Activated CD4-positive, alpha-beta T cell treated with anti-CD3 and anti-CD28 coated beads for 24 hours (primary cell): Measurements from ENCODE around the gene CYGB.

Source experiments
- DNase-seq, 2 donors: peaks; one replicate each; pipeline ENCODE4 v3.0.0-alpha.2; 2020; ENCODE audit warnings: low read depth in 2 of 2

Gene CYGB

DNA sequence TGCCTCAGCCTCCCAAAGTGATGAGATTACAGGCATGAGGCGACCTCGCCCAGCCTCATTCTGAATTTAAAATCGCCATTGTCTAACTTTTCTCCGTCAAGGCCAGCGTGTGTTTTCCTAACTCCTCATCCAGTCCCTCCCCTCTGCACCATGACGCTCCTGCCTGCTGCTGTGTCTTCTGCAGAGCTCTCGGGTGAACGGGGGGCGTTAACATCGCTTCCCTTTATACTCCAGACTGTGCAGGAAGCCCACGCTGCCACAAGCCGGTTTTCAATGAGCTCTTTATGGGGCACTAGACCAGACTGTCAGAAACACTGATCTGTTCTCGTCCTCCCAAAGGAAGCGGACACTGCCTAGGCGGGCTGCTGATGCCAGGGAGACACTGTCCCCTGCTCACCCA is 56.9 kb downstream of the CYGB start:
- DNase-seq: no peak

DNA sequence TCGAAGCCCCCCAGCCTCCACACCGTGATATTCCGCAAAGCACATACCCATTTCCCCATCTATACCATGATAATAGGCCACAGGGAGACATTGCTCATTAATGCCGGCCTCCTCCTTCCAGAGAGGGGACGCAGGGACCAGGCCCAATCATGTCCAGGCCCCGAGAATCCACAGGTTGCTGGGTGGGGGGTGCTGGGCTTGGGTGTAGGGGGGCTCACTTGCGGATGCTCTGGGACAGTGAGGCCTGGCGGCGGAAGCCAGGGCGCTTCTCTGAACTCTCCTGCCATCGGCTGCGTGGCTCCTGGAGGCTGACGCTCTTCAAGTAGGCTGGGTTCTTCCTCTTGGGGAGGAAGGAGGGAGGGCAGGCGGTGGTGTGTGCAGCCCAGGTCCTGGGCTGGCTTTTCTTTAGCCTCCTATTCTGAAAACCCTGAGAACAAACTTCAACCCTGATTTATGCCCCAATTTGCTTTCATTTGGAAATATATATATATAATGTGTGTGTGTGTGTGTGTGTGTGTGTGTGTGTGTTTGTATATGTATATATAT is 57.9 kb downstream of the CYGB start:
- DNase-seq: no peak

DNA sequence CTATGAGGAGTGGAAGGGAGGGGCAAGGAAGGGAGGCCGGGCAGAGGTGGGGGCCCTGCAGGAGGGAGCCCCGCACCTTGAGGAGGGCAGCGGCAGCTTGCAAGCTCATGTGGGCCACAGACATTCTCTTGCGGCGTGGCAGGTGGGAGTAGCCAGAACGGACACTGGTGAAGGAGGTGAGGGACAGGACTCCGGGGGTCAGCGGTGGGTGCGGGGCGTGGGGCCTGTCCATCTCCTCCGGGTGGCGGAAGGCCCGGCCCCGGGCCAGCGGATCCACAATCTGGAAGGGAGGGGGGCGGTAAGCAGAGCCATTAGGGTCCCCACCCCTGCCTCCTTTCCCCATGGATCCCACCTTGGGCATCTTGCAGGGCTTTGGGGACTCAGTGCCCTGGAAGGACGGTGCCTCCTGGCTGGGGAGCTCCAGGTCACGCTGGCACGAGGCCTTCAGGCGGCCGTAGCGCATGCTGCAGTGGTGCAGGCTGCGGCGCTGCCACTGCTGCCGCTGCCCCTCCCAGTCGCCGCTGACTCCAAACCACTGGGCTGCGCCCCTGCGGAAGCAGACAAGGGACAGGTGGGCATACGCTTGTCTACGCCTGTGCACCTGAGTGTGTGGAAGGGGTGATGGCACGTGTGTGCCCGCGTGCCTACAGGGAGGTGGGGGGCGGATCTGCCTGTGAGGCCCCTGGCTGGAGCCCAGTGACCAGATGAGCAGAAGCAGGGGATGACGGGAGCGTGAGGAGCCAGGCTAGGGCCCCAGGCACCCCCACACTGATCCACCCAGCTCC is 58.6 kb downstream of the CYGB start:
- no peak for DNase-seq

DNA sequence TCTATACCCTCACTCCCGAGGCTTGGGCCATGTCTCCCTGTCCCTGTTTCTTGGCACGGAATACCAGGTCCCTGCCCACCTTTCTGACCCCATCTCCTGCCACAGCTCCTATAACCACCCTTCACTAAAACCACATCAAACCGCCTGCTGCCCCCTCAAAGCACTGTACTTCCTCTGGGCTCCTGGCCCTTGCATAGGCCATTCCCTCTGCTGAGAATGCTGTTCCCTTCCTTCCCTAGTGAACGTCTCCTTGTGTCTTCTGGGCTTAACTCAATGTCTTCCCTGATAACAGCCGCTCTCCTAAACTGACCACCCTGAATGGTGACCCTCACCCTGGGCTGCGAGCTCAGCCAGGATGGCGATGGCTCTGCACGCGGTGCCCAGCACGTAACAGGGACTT is 59.4 kb downstream of the CYGB start:
- no peak for DNase-seq

DNA sequence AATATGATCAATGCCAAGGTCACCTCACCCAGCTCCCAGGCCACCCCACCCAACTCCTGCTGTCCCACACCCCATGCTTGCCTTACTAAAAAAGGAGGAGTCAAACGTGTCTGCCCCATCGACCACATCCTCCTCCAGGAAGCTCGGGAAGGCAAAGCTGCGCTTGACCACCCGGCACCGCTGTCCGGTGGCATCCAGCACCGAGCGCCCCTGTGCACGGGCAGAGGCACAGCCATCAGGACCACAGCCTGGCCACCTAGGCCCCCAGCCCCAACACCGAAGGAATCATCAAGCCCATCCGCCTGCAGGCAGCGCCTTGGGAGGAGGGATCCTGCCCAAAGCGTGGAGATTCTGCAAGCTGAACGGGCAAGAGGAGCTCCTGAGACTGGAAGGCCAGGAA is 59.9 kb downstream of the CYGB start:
- DNase-seq: no peak
